NCI-H1105 treated with DMSO at 0.1 percent for 48 hours (cell line): ENCODE results near the gene CIPC.

Experiments used
- DNase-seq: peaks from one replicate; lab custom pipeline; 2025; lab: John Stamatoyannopoulos, UW

The CIPC gene

GRCh38 chr14:77071938-77072388 is 26.1 kb upstream of the CIPC start:
- DNase-seq, result no peak

- DNase-seq, result no peak
Measured at GRCh38 chr14:77074969-77075368, 23.1 kb upstream of the CIPC start.

GRCh38 chr14:77076113-77076631 is 21.9 kb upstream of the CIPC start:
- no peak for DNase-seq

GRCh38 chr14:77077040-77077439 is 21.0 kb upstream of the CIPC start:
- DNase-seq, result no peak

GRCh38 chr14:77082356-77082755 is 15.7 kb upstream of the CIPC start:
- no peak for DNase-seq

GRCh38 chr14:77083082-77083481 is 15.0 kb upstream of the CIPC start:
- no peak for DNase-seq

- no peak for DNase-seq
Measured at GRCh38 chr14:77084985-77085384, 13.1 kb upstream of the CIPC start.

- DNase-seq, result no peak
Measured at GRCh38 chr14:77085538-77085937, 12.5 kb upstream of the CIPC start.

GRCh38 chr14:77086017-77086727 is 11.9 kb upstream of the CIPC start:
- no peak for DNase-seq

- no peak for DNase-seq
Measured at GRCh38 chr14:77086951-77087350, 11.1 kb upstream of the CIPC start.

- DNase-seq, result no peak
Measured at GRCh38 chr14:77087631-77088030, 10.4 kb upstream of the CIPC start.

GRCh38 chr14:77088219-77088618 is 9.8 kb upstream of the CIPC start:
- DNase-seq, result peak; percentile 69

GRCh38 chr14:77088645-77089044 is 9.4 kb upstream of the CIPC start:
- no peak for DNase-seq

GRCh38 chr14:77091518-77091917 is 6.5 kb upstream of the CIPC start:
- no peak for DNase-seq

GRCh38 chr14:77092676-77093075 is 5.4 kb upstream of the CIPC start:
- DNase-seq, result no peak

GRCh38 chr14:77094672-77095284 is 3.3 kb upstream of the CIPC start:
- DNase-seq, result peak; percentile 87

- no peak for DNase-seq
Measured at GRCh38 chr14:77097006-77097699, 905 bp upstream of the CIPC start.

- DNase-seq, result peak; percentile 38
Measured at GRCh38 chr14:77098529-77099353, 683 bp downstream of the CIPC start.

- no peak for DNase-seq
Measured at GRCh38 chr14:77099425-77100167, 1.5 kb downstream of the CIPC start.

GRCh38 chr14:77100961-77101360 is 2.9 kb downstream of the CIPC start:
- no peak for DNase-seq

GRCh38 chr14:77102154-77102553 is 4.1 kb downstream of the CIPC start:
- DNase-seq, result no peak
